ENCODE data around the gene STRIP1.
A peak's percentile ranks its signal among the peaks of the same experiment; 100 is the strongest.

STRIP1 gene

GRCh38 chr1:110048240-110048639 is 13.8 kb downstream of the STRIP1 start:
- no peak for TF ChIP-seq CTCF (IDR thresholded peaks at IDR 0.05; ENCODE audit: extremely low read depth, insufficient read depth, missing control alignments)
- DNase-seq (ENCODE audit: low spot score) = no peak
- in situ Hi-C loops (cut with MboI; ENCODE audit: low pct_unique_long_range_greater_than_20kb, low sequenced_read_pairs, unreplicated experiment) = no loop called here

GRCh38 chr1:110048923-110049601 is 14.6 kb downstream of the STRIP1 start:
- no peak for DNase-seq (ENCODE audit: low spot score)
- in situ Hi-C loops (cut with MboI; ENCODE audit: low pct_unique_long_range_greater_than_20kb, low sequenced_read_pairs, unreplicated experiment) = no loop called here
- TF ChIP-seq CTCF (IDR thresholded peaks at IDR 0.05; ENCODE audit: extremely low read depth, insufficient read depth, missing control alignments) = no peak

GRCh38 chr1:110049801-110050601 is 15.6 kb downstream of the STRIP1 start:
- no peak for DNase-seq (ENCODE audit: low spot score)
- no peak for TF ChIP-seq CTCF (IDR thresholded peaks at IDR 0.05; ENCODE audit: extremely low read depth, insufficient read depth, missing control alignments)
- in situ Hi-C loops (cut with MboI; ENCODE audit: low pct_unique_long_range_greater_than_20kb, low sequenced_read_pairs, unreplicated experiment) = no loop called here

- no peak for TF ChIP-seq CTCF (IDR thresholded peaks at IDR 0.05; ENCODE audit: extremely low read depth, insufficient read depth, missing control alignments)
- DNase-seq (ENCODE audit: low spot score) = no peak
- in situ Hi-C loops (cut with MboI; ENCODE audit: low pct_unique_long_range_greater_than_20kb, low sequenced_read_pairs, unreplicated experiment) = no loop called here
Observed at GRCh38 chr1:110050602-110051261, 16.3 kb downstream of the STRIP1 start.

GRCh38 chr1:110051262-110051648 is 16.8 kb downstream of the STRIP1 start:
- no peak for TF ChIP-seq CTCF (IDR thresholded peaks at IDR 0.05; ENCODE audit: extremely low read depth, insufficient read depth, missing control alignments)
- no peak for DNase-seq (ENCODE audit: low spot score)
- in situ Hi-C loops (cut with MboI; ENCODE audit: low pct_unique_long_range_greater_than_20kb, low sequenced_read_pairs, unreplicated experiment) = no loop called here

DNA sequence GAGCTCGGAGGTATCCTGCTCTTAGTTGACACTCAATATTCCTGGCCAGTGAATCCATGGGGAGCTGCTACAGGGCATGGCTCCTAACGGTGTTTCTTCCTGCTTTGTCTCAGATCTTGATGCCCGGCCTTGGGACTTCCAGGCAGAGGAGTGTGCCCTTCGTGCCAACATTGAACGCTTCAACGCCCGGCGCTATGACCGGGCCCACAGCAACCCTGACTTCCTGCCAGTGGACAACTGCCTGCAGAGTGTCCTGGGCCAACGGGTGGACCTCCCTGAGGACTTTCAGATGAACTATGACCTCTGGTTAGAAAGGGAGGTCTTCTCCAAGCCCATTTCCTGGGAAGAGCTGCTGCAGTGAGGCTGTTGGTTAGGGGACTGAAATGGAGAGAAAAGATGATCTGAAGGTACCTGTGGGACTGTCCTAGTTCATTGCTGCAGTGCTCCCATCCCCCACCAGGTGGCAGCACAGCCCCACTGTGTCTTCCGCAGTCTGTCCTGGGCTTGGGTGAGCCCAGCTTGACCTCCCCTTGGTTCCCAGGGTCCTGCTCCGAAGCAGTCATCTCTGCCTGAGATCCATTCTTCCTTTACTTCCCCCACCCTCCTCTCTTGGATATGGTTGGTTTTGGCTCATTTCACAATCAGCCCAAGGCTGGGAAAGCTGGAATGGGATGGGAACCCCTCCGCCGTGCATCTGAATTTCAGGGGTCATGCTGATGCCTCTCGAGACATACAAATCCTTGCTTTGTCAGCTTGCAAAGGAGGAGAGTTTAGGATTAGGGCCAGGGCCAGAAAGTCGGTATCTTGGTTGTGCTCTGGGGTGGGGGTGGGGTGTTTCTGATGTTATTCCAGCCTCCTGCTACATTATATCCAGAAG is 19.4 kb downstream of the STRIP1 start:
- TF ChIP-seq CTCF (IDR thresholded peaks at IDR 0.05; ENCODE audit: extremely low read depth, insufficient read depth, missing control alignments) = peak; percentile 93
- DNase-seq (ENCODE audit: low spot score) = peak; percentile 73
- in situ Hi-C loops (cut with MboI; ENCODE audit: low pct_unique_long_range_greater_than_20kb, low sequenced_read_pairs, unreplicated experiment) = no loop called here

Data from GM13977 (cell line).